K562 (cell line): ENCODE results near the gene TIGD7.

Experiments used
- CHD2 ChIP-seq: IDR thresholded peaks from 2 replicates; pipeline ENCODE4 v1.6.1; 2011; ENCODE audit warnings: low read depth, low read length
- CTCF ChIP-seq, 3 experiments: IDR thresholded peaks in 2 of 3; conservative IDR thresholded peaks in 1 of 3; 2 replicates each; pipeline ENCODE4 v1.5.1; 2011 to 2012; ENCODE audit warnings: low read length in 3 of 3, mild to moderate bottlenecking in 3 of 3, control low read depth in 2 of 3, improper control_type of control experiment in 1 of 3, inconsistent platforms in 1 of 3, low read depth in 1 of 3, mixed read lengths in 1 of 3, moderate library complexity in 1 of 3; ENCODE audit not compliant: insufficient read depth in 2 of 3
- EZH2 ChIP-seq: IDR thresholded peaks from 2 replicates; pipeline ENCODE4 v1.6.1; 2012; ENCODE audit warnings: low read depth, mild to moderate bottlenecking, inconsistent platforms, low read length, borderline replicate concordance
- KDM2B ChIP-seq: fragments of 250-450 bp; sonication (Bioruptor Pico); IDR thresholded peaks from 2 replicates; pipeline ENCODE4 v1.8.0; 2021; ENCODE audit warnings: mild to moderate bottlenecking, moderate library complexity
- NBN ChIP-seq: fragments of 450-650 bp; IDR thresholded peaks from 2 replicates; pipeline ENCODE4 v1.6.1; 2016; ENCODE audit warnings: low read depth, mild to moderate bottlenecking

GRCh38 chr16:3276679-3277078 is 28.6 kb downstream of the TIGD7 start:
- TF ChIP-seq CTCF (IDR thresholded peaks at IDR 0.05 in 2 of 3, conservative IDR thresholded peaks at IDR 0.05 in 1 of 3; ENCODE audit: insufficient read depth in 2 of 3, low read depth in 1 of 3, low read length in 3 of 3) (no peak), EZH2 (no peak), NBN (no peak), CHD2 (no peak), KDM2B (no peak)
